Mucosa of descending colon (tissue), 3 donors: ENCODE results near the gene EID2B. TPM values are rescaled to one million over a fixed set of nuclear protein-coding genes. Genes with fewer than 3 reads are reported as not detected.

Experiments used
- ATAC-seq: fragments of 200-7000 bp; cut with Tn5 transposase; one replicate; pipeline ENCODE4 v1.9.1; 2020; ENCODE audit warnings: mild to moderate bottlenecking, moderate library complexity
- DNase-seq, 3 donors: peaks; one replicate each; pipeline ENCODE4 v3.0.0-alpha.2; 2020
- H3K36me3 ChIP-seq: fragments of 200-600 bp; one replicate; pipeline ENCODE4 v1.8.0; 2021; ENCODE audit warnings: low read depth, mild to moderate bottlenecking
- H3K4me1 ChIP-seq: fragments of 200-600 bp; one replicate; pipeline ENCODE4 v1.8.0; 2021; ENCODE audit warnings: low read depth, mild to moderate bottlenecking
- H3K4me3 ChIP-seq: fragments of 200-600 bp; one replicate; pipeline ENCODE4 v1.8.0; 2021; ENCODE audit warnings: mild to moderate bottlenecking
- H3K9me3 ChIP-seq: fragments of 200-600 bp; one replicate; pipeline ENCODE4 v1.8.0; 2021; ENCODE audit warnings: mild to moderate bottlenecking
- intact Hi-C, 2 donors: fragments of 100-400 bp; cut with DNase I in 1 of 2; cut with micrococcal nuclease in 1 of 2; formaldehyde crosslinking; loops; one replicate each; pipeline versions ENCODE4 v1.11.0 to v1.11.1; 2022; cut with DNase I, micrococcal nuclease
- total RNA-seq, 3 donors: library from RNA; stranded (reverse); fragmentation: NEBNext Ultra II Directional in 2 of 3; extraction: Animal tissue kit (Norgen Biotek cat#: 25700) in 2 of 3; gene quantifications; one replicate each; pipeline versions ENCODE4 v1.2.1 to v1.2.4, GENCODE V29; 2021 to 2023
- TF ChIP-seq, protein P1 (sequence below): fragments of 200-600 bp; IDR thresholded peaks from one replicate; pipeline ENCODE4 v1.8.0; 2022; ENCODE audit warnings: antibody characterized with exemption, mild to moderate bottlenecking
- donor health status: DM: no; HTN: no; CAD: no; lungs with moderate emphysema.
- donor health status: DM: no; HTN: no; CAD: no.
- donor health status: DM: no; HTN: yes; CAD: no.

EID2B gene
- total RNA-seq, 3 donors from 2014 or later: 0.20 to 4.2 (median 0.72) TPM

DNA sequence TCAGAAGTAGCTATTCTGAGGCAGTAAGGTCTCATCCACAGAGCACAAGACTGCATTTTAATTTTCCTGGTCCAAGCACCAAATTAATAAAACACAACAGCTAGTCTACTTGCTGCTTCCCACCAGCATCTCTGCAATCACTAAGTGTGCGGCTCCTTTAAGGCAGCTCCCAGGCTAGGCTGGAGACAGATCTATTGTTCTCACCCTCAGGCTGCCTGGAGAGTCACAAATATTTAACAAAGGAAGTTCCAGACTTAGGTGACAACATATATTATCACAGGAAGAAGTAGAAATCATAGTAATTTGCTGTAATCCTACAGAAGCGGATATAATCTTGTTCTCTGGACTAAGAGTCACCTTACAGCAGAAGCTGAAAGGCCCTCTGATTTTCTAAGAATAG, 9.6 kb upstream of the EID2B start:
- intact Hi-C loops: no loop called here
- TF ChIP-seq, protein P1, sequence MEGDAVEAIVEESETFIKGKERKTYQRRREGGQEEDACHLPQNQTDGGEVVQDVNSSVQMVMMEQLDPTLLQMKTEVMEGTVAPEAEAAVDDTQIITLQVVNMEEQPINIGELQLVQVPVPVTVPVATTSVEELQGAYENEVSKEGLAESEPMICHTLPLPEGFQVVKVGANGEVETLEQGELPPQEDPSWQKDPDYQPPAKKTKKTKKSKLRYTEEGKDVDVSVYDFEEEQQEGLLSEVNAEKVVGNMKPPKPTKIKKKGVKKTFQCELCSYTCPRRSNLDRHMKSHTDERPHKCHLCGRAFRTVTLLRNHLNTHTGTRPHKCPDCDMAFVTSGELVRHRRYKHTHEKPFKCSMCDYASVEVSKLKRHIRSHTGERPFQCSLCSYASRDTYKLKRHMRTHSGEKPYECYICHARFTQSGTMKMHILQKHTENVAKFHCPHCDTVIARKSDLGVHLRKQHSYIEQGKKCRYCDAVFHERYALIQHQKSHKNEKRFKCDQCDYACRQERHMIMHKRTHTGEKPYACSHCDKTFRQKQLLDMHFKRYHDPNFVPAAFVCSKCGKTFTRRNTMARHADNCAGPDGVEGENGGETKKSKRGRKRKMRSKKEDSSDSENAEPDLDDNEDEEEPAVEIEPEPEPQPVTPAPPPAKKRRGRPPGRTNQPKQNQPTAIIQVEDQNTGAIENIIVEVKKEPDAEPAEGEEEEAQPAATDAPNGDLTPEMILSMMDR: no peak
- ATAC-seq: no peak

DNA sequence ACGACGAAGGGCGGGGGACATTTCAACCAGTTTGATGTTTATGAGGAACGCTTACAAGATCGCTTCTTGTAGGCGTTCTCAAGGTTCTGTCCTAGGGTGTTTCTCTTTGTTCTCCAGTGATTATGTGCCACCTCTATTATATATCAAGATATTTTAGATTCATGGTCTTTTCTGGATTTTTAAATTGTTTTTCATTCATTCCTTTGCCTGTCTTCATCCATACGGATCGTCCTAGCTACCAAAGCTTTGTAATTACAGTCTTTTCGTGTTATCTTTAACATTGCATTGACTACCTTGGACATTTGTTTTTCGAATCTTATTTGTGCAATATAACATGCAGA, 7.7 kb upstream of the EID2B start:
- Histone ChIP-seq H3K9me3 (no peaks in the 10 kb centered on the region), H3K36me3 (no peaks in the 10 kb centered on the region), H3K4me3 (peak overlapping the region; percentile 86), H3K4me1 (peaks cover 8% of the 10 kb centered on the region)
- TF ChIP-seq, protein P1: no peak
- no peak for ATAC-seq
- intact Hi-C loops: loop anchor here in 1 of 2 donors (2.0 kb wide), 1 partner anchor 100 kb away; no protein-coding TSS in a partner anchor
- no peak for DNase-seq

More for the DNA sequence above, 9.6 kb upstream of the EID2B start:
- no peaks in the 10 kb centered on the region for H3K36me3 ChIP-seq
- H3K9me3 ChIP-seq: no peaks in the 10 kb centered on the region
- no peak overlapping the region for H3K4me3 ChIP-seq
- peaks cover 8% of the 10 kb centered on the region for H3K4me1 ChIP-seq
- DNase-seq: no peak

DNA sequence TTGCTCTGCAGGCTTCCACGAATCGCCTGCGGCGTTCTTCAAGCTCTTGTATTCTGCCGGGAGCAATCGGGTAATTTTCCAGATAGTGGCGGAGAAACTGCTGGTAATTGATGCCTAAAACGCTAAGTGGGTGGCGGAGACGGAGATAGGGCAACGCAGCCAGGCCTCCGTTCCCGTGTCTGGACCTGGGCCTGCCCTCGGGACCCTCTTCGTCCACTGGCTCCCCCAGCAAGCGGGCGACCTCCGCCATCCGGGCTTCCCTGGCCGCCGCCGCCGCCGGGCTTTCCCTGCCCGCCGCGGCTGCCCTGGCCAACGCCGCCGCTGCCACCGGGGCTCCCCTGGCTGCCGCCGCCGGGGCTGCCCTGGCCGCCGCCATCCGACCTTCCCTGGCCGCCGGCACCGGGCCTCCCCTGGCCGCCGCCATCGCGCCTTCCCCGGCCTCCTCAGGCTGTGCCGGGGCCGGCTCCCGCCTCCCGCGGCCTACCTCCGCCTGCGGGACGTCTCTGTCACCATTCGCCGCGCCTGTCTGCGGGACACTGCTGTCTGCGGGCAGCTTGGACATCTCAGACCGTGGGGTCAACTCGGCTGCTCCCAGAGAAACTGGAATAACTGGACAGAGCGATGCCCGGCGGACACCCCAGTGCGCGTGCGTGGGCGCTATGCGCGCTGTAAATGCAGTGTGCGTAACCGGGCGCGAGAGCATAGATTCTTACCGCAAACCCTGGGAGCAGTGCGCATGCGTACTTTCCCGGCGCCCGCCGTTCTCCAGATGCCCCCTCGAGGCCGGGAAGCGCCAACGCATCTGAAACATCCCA, 7.1 kb upstream of the EID2B start, which contains the start of gene EID2:
EID2 (minus strand) TSS at position 644 of the 815 bp plus-strand sequence; CDS start at position 562, 82 bp downstream.
- DNase-seq (peak; percentile 94 to 96 (median 96)), ATAC-seq (peak; percentile 100)
- Histone ChIP-seq H3K4me1 (peaks cover 8% of the 10 kb centered on the region), H3K4me3 (peak within 1 kb of the TSS; percentile 86), H3K9me3 (no peaks in the 10 kb centered on the region), H3K36me3 (no peaks in the 10 kb centered on the region)
- TF ChIP-seq, protein P1: peak; percentile 97
- intact Hi-C loops: loop anchor here in 1 of 2 donors (2.0 kb wide), 1 partner anchor 99 kb away; no protein-coding TSS in a partner anchor

DNA sequence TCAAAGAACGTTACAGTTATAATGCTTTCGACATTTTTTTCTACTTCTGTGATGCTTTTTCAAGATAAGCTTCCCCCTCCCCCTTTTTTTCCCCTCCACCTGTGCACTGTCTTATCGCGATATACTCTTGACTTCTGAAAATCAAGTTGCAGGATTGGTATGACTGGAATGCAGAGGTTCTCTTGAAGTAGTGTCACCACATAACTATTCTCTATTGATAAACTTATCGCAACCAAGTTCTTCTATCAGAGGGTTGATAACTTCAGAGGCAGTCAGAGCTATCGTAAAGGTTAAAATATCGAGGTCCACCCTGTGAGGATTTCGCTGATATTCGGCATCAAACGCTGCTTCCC, 6.5 kb upstream of the EID2B start:
- peak overlapping the region; percentile 86 for H3K4me3 ChIP-seq
- ATAC-seq (no peak), DNase-seq (no peak)
- intact Hi-C loops: no loop called here
- H3K36me3 ChIP-seq: no peaks in the 10 kb centered on the region
- H3K9me3 ChIP-seq: no peaks in the 10 kb centered on the region
- H3K4me1 ChIP-seq: peaks cover 8% of the 10 kb centered on the region
- TF ChIP-seq, protein P1: no peak

DNA sequence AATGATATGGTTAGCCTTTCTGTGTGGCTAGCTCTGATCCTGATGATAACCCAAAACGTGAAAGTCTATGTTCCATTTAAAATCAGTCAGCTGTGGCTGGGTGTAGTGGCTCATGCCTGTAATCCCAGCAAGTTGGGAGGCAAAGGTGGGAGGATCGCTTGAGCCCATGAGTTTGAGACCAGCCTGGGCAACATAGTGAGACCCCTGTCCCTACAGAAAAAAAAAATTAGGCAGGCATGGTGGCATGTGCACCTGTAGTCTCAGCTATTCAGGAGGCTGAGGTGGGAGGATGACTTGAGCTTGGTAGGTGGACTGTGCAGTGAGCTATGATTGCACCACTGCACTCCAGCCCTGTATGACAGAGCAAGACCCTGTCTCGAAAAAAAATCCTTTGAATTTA, 1.1 kb upstream of the EID2B start:
- ATAC-seq: no peak
- no peak for DNase-seq
- no peaks in the 10 kb centered on the region for H3K9me3 ChIP-seq

More for the DNA sequence above, 1.1 kb upstream of the EID2B start:
- TF ChIP-seq, protein P1: no peak
- no peaks in the 10 kb centered on the region for H3K36me3 ChIP-seq
- no peak overlapping the region for H3K4me3 ChIP-seq
- intact Hi-C loops: no loop called here
- peaks cover 15% of the 10 kb centered on the region for H3K4me1 ChIP-seq
